Inferior parietal cortex (tissue), 1 donor: ENCODE data around the gene GPR82.
A peak's percentile ranks its signal among the peaks of the same experiment; 100 is the strongest.
"Not testable (repeated sequence)": the region's sequence is repeated elsewhere in the genome, so short reads cannot be mapped to it uniquely, and the experiment has no call there.

Source experiments
- DNase-seq: peaks from one replicate; pipeline ENCODE4 v3.0.0-alpha.2; 2016; ENCODE audit errors: extremely low spot score

GPR82 gene

DNA sequence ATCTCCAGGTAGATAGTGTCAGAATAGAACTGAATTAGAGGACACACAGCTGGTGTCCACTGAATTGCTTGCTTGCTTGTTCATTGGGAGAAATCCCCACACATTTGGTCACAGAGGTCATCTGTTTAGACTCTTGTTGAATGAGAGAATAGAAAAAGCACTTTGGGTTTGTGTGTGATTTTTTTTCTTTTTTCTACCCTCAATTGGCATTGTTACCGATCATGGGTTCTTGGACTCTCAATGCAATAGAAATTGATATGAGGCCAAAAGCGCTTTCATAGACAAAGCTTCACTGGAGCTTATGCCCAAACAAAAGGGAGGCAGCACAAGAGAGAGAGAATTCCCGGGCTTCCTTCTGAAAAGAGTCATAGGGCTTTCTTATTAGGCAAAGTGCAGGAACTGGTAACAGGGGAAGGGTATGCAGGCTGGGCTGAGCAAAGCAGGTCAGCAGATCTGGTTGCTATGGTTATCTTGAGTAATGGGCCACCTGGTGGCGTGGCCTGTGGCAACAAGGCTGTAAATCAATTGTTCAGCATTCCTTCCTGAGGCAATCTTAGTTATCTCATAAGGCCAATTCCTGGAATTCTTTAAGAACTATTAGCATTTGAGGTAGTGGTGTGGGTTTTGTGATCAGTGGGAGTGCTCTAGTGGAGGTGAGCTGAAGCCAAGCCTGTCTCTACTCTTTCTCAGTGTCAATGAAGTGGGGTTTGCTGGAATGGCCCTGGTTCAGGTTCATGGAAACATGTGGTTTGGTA is 5.3 kb upstream of the GPR82 start:
- DNase-seq, result peak; percentile 40

DNA sequence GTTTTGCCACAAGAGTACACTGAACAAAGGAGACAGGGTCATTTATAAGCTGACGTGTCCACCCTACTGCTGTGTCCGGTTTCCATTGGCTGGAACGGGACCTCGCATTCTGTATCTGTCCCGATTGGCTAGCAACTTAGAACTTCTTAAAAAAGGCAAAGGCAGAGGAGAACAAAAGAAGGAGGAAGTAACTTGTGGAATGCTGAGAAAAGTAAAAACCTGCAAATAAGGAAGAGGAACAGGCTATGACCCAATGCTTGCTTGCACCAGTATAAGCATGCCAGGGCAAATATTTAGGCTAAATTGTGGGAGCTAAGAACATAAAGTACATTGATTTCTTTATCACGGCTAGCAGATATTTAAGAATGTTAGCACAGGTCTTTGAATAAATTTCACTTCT is 4.4 kb upstream of the GPR82 start:
- DNase-seq, result not testable (repeated sequence)

- DNase-seq, result no peak
Measured at GRCh38 chrX:41720125-41720779, 3.7 kb upstream of the GPR82 start.

GRCh38 chrX:41721590-41721989 is 2.4 kb upstream of the GPR82 start:
- DNase-seq, result no peak

GRCh38 chrX:41722214-41722613 is 1.8 kb upstream of the GPR82 start:
- DNase-seq, result no peak

DNA sequence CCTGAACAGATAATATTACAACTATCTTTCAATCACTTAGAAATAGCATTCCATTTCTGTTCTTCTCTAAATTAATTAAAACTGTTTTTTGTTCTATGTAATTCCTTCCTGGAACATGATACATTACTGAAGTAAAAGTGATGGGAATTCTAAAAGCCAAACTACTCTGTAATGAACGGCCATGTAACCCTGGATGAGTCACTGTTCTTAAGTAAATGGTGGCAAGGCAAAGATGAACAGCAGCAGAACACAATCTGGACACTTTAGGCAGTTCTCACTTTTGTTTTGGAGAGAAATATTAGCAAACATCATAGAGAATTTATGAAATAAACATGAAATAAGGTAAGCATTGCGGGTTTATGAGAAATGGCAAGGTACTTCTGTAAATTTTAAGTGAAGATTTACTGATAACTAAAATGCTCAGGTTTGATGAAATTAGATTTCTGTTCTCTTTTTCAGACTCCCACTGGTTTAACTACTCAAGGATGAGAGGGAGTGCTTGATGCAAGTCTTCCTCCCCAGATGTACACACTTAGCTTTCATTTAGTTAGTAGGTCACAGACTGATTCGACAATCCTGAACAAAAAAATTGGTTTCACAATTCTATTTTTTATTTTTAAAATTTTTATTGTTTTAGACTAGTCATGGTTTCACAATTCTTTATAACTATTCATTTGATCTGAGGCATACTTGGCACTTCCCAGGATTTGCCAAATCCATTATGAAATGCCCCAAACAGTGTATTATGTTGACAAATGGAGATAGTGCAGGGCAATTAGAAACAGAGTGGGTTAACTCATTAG is 964 bp upstream of the GPR82 start:
- no peak for DNase-seq

DNA sequence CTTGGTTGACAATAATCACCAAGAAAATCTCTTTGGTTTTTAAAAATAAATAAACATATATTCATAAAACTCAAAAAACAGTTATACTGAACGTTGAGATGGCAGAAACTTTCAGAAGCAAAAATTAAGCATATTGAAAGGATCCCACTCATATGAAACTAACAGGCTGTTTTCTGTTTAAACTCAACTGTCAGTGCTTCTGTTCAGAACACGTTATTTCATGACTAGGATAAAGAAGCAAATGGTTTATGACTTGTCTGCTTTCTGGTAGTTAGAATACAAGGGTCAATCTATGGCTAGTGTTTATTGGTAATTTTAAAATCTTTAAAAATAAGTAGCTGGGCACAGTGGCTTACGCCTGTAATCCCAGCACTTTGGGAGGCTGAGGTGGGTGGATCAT is 4.1 kb downstream of the GPR82 start:
- DNase-seq, result no peak

GRCh38 chrX:41730081-41730480 is 6.1 kb downstream of the GPR82 start:
- DNase-seq, result no peak

GRCh38 chrX:41732260-41732659 is 8.3 kb downstream of the GPR82 start:
- DNase-seq, result no peak

DNA sequence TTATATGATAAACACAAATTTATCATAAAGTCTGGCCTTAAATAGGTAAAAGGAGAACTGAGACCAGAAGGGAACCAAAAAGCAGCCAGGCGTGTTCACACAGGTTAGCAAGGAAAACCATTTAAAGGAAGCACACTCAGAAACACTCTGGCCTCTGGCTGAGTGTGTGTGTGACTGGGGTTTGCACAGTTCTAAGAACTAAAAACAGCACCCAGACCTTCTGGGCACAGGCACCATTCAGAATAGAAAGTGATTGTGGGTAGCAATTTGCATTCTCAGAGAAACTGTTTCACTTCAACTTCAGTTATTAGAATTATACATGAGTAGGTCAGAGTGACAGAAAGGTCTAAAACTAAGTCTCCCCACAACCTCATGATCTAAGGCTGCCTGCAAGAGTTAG is 10.0 kb downstream of the GPR82 start:
- DNase-seq, result peak; percentile 9

GRCh38 chrX:41734530-41734929 is 10.5 kb downstream of the GPR82 start:
- peak; percentile 15 for DNase-seq

GRCh38 chrX:41737065-41737464 is 13.1 kb downstream of the GPR82 start:
- DNase-seq, result no peak

- DNase-seq, result no peak
Measured at GRCh38 chrX:41739871-41740270, 15.9 kb downstream of the GPR82 start.

DNA sequence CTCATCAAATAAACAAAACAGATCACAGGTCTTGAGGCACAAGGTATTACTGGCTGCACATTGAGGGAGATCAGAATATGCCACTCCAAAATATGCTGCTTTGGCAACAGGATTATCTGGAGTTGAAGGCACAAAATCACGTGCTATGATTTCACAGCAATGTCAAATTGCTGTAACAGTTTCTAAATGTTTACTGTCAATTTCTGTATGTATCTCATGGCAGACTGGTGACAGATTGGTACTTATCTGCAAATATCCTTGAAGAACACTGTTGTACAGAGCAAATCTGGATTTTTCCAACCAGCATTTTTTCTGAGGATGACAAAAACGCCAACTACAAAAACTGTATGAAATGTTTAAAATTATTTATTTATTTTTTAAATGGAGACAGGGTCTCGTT is 26.7 kb downstream of the GPR82 start:
- no peak for DNase-seq

GRCh38 chrX:41758401-41758800 is 34.4 kb downstream of the GPR82 start:
- DNase-seq, result no peak

- DNase-seq, result peak; percentile 47
Measured at GRCh38 chrX:41759817-41760216, 35.8 kb downstream of the GPR82 start.

DNA sequence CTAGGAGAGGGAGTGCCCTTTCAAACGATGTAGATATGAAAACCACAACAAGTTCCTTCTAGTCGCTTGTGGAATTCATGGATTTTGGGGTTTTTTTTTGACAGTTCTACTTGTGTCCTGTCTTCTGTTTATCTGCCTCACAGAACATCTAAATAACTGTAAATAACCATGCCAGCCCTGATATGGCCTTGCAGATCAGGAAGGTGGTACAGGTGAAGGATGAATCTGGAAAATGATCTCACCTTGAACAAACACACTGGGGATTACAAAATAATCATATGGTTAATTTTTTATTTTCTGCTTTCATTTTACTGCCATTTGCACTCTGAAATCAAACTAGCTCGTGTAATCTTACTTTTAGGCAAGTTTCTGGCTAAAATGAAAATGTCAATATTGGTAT is 37.2 kb downstream of the GPR82 start:
- no peak for DNase-seq

- DNase-seq, result no peak
Measured at GRCh38 chrX:41761702-41762101, 37.7 kb downstream of the GPR82 start.

DNA sequence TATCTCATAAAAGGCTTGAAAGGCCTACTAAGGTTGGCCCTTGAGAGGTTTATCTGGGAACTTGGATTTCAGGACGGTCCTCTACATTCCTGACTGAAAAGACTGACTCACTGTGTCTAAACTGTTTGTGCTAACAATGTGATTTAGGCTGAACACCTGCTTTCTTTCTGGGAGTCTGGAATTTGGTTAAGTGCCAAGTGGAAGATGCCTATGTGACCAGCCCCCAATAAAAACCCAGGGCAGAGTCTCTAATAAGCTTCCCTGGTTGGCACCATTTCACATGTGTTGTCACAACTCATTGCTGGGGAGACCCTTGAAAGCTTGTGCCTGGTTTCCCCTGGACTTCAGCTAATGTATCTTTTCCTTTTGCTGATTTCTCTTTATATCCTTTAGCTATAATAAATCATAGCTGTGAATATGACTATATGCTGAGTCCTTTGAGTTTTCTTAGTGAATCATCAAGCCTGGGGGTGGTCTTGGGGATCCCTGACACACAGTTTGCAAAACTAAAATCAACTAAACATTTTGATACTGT is 55.1 kb downstream of the GPR82 start:
- DNase-seq, result no peak
